AG10803 (cell line): ENCODE results near the gene AARSD1.

Experiments
- DNase-seq: peaks from one replicate; pipeline ENCODE4 v3.0.0; 2010; ENCODE audit warnings: low read depth
- H3K4me3 ChIP-seq: 2 replicates; pipeline ENCODE4 v1.5.1; 2011; ENCODE audit warnings: mild to moderate bottlenecking, low read length, control low read depth
- TF ChIP-seq, protein P1 (sequence below): conservative IDR thresholded peaks from 2 replicates; pipeline ENCODE4 v1.5.1; 2011; ENCODE audit warnings: mild to moderate bottlenecking, low read length, control low read depth, inconsistent platforms

Gene AARSD1, protein sequence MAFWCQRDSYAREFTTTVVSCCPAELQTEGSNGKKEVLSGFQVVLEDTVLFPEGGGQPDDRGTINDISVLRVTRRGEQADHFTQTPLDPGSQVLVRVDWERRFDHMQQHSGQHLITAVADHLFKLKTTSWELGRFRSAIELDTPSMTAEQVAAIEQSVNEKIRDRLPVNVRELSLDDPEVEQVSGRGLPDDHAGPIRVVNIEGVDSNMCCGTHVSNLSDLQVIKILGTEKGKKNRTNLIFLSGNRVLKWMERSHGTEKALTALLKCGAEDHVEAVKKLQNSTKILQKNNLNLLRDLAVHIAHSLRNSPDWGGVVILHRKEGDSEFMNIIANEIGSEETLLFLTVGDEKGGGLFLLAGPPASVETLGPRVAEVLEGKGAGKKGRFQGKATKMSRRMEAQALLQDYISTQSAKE

DNA sequence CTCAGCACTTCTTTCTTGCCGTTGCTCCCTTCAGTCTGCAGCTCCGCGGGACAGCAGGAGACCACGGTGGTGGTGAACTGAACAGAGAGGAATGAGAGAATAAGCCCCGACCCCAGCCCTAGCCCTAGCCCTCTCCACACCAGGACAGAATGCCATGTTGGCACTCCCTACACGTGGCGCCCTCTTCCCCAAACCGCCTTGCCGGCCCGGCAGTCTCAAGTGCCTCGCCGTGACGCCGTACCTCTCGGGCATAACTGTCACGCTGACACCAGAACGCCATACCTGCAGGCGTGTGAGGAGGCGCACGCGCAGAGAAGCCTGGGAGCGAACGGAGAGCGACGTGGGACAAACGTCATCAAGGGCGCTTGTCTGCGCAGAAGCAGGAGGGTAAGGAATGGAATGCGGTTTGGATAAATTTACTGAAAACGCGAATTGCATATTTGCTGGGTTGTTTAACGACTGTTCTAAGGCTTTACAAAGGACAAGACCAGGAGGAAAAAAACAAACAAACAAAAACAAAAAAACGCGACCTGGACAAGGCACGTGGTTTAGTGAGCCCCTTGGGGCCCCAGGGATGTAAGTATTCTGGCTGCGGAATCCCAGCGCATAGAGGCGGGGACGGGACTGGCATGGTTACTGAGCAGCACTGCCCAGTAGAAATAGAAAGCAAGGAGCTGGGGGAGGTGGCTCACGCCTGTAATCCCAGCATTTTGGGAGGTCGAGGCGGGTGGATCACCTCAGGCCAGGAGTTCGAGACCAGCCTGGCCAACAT lies at the start of gene AARSD1:
Gene AARSD1, minus strand, starts transcription at position 294 of the 772 bp plus-strand sequence. Its CDS starts 14 bp downstream, at position 280.
- H3K4me3 ChIP-seq = peak within 1 kb of the TSS; percentile 86
- peak; percentile 93 for DNase-seq
- TF ChIP-seq, protein P1, sequence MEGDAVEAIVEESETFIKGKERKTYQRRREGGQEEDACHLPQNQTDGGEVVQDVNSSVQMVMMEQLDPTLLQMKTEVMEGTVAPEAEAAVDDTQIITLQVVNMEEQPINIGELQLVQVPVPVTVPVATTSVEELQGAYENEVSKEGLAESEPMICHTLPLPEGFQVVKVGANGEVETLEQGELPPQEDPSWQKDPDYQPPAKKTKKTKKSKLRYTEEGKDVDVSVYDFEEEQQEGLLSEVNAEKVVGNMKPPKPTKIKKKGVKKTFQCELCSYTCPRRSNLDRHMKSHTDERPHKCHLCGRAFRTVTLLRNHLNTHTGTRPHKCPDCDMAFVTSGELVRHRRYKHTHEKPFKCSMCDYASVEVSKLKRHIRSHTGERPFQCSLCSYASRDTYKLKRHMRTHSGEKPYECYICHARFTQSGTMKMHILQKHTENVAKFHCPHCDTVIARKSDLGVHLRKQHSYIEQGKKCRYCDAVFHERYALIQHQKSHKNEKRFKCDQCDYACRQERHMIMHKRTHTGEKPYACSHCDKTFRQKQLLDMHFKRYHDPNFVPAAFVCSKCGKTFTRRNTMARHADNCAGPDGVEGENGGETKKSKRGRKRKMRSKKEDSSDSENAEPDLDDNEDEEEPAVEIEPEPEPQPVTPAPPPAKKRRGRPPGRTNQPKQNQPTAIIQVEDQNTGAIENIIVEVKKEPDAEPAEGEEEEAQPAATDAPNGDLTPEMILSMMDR = no peak

DNA sequence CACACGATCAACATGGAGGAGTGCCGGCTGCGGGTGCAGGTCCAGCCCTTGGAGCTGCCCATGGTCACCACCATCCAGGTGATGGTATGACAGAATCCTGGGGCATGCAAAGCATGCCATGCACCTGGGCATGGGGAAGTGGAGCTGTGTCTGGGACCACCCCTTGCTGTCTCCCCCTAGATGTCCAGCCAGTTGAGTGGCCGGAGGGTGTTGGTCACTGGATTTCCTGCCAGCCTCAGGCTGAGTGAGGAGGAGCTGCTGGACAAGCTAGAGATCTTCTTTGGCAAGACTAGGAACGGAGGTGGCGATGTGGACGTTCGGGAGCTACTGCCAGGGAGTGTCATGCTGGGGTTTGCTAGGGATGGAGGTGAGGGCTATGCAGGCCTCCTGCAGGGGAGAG lies 49.0 kb upstream of the AARSD1 start:
- no peak for DNase-seq
- no peak overlapping the region for H3K4me3 ChIP-seq
- TF ChIP-seq, protein P1 = no peak

DNA sequence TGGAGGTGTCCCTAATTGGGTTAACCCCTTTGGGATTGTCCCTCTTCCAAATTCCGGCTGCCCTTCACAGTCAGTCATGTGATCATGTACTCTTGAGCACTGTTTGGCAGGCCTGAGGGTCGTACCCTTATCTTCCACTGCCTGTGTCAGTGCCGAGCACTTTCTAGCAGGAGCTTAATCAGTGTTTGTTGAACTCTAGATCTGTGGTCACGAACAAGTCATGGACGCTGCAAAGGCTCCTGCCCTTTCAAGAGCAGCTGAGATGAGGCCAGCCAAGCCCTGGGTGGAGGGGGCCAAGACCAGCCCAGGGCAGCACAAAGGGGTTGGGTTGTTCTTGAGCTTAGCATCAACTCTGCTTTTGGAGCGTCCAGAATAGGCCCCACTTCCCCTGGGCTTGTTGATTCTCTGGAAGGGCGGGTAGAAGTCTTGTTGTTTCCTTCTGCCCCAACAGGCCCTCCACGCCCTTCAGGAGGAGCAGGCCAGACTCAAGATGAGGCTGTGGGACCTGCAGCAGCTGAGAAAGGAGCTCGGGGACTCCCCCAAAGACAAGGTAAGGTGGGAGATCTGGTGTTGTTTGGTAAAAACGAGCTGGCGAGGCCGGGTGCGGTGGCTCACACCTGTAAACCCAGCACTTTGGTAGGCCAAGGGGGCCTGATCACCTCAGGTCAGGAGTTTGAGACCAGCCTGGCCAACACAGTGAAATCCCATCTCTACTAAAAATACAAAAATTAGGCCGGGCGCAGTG lies 47.6 kb upstream of the AARSD1 start:
- TF ChIP-seq, protein P1 = no peak
- no peak overlapping the region for H3K4me3 ChIP-seq
- no peak for DNase-seq

DNA sequence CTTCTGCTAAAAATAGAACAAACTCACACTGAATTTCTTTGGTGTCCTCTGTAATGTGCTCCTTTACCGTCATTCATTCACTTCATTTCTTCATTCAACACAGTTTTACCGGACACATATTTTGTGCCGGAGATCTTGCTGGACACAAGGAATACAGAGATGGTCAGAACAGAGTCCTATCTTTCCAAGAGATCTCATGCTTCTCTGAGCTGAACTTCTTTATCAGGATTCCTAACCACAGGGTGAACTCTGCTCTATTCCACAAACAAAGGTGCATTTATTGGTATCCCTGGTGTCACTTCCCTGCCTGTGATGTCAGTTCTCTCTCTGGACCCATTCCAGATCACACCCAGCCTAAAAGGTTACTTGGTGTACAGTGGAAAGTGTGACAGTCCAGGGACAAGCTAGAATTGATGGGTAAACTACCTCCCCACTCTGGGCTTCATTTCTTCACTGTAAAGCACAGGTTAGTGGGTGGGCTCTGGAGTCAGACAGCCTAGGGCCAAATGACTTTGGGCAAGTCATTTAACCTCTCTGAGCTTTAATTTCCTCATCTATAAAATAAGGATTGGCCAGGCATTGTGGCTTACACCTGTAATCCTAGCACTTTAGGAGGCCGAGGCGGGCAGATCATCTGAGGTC lies 46.5 kb upstream of the AARSD1 start:
- H3K4me3 ChIP-seq = no peak overlapping the region
- no peak for DNase-seq
- TF ChIP-seq, protein P1 = no peak

DNA sequence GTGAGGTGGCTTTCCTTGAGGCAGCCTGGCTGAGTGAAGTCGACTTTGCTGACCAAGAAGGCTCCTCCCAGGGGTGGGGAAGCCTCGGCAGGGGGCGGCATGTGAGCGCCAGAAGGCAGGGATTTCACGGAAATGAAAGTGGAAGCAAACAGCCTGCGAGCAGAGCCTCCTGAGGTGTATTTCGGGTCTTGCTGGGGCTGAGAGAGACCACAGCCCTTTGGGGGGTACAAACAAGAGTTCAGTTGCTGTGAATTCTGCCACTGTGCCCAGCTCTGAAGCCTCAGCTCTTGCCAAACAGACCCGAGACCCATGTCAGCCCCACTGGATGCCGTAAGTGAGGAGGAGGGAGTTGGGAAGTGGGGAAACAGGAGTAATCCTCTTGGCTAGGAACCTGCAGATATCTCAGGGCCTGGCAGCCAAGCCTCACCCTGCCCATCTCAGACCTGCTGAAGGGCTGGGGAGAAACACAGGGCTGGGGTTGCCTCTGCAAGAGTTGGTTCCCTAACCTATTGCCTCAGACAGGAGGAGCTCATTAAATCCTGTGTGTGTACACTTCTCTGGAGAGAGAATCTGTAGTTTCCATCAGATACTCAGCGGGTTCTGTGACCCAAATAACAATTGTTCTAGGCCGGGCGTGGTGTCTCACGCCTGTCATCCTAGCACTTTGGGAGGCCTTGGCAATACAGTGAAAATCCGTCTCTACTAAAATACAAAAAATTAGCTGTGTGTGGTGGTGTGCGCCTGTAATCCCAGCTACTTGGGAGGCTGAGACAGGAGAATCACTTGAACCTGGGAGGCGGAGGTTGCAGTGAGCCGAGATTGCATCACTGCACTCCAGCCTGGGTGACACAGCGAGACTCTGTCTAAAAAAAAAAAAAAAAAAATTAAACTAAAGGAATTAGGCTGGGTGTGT lies 42.6 kb upstream of the AARSD1 start, which contains the start of gene IFI35:
Gene IFI35, plus strand, starts transcription at position 146 of the 913 bp plus-strand sequence. Its CDS starts 164 bp downstream, at position 310.
- peak within 1 kb of the TSS; percentile 69 for H3K4me3 ChIP-seq
- TF ChIP-seq, protein P1 = peak; percentile 41
- DNase-seq = peak; percentile 79
